HG03442 (cell line): ENCODE results near the gene MRTO4.
"Not testable (repeated sequence)": the region's sequence is repeated elsewhere in the genome, so short reads cannot be mapped to it uniquely, and the experiment has no call there.

Experiments used
- ATAC-seq: cut with Tn5 transposase; IDR thresholded peaks from one replicate; pipeline ENCODE4 v1.9.1; 2021; ENCODE audit warnings: mild to moderate bottlenecking, moderate library complexity; ENCODE audit not compliant: unreplicated experiment

The MRTO4 gene

GRCh38 chr1:19222979-19223824 is 28.4 kb upstream of the MRTO4 start:
- ATAC-seq, result no peak

- no peak for ATAC-seq
Observed at GRCh38 chr1:19229229-19229628, 22.4 kb upstream of the MRTO4 start.

- no peak for ATAC-seq
Observed at GRCh38 chr1:19229828-19230325, 21.7 kb upstream of the MRTO4 start.

- ATAC-seq, result not testable (repeated sequence)
Observed at GRCh38 chr1:19231736-19232523, 19.7 kb upstream of the MRTO4 start.

- no peak for ATAC-seq
Observed at GRCh38 chr1:19232524-19232846, 19.1 kb upstream of the MRTO4 start.

- ATAC-seq, result no peak
Observed at GRCh38 chr1:19234224-19234623, 17.4 kb upstream of the MRTO4 start.

- no peak for ATAC-seq
Observed at GRCh38 chr1:19239876-19240275, 11.7 kb upstream of the MRTO4 start.

- no peak for ATAC-seq
Observed at GRCh38 chr1:19240673-19241538, 10.7 kb upstream of the MRTO4 start.

GRCh38 chr1:19250629-19251304 is 838 bp upstream of the MRTO4 start:
- ATAC-seq, result no peak

GRCh38 chr1:19254416-19254815 is 2.8 kb downstream of the MRTO4 start:
- no peak for ATAC-seq

- no peak for ATAC-seq
Observed at GRCh38 chr1:19255288-19255687, 3.7 kb downstream of the MRTO4 start.

- not testable (repeated sequence) for ATAC-seq
Observed at GRCh38 chr1:19256301-19256700, 4.7 kb downstream of the MRTO4 start.

- no peak for ATAC-seq
Observed at GRCh38 chr1:19257178-19257914, 5.7 kb downstream of the MRTO4 start.

GRCh38 chr1:19258353-19258752 is 6.7 kb downstream of the MRTO4 start:
- ATAC-seq, result no peak

GRCh38 chr1:19260211-19261138 is 8.9 kb downstream of the MRTO4 start:
- ATAC-seq, result no peak

GRCh38 chr1:19262047-19262446 is 10.4 kb downstream of the MRTO4 start:
- no peak for ATAC-seq

- ATAC-seq, result no peak
Observed at GRCh38 chr1:19262744-19263143, 11.1 kb downstream of the MRTO4 start.

GRCh38 chr1:19268445-19268844 is 16.8 kb downstream of the MRTO4 start:
- ATAC-seq, result no peak
